Pons (tissue), 1 donor: Measurements from ENCODE around the gene FBXO21.
"Not testable (repeated sequence)": the region's sequence is repeated elsewhere in the genome, so short reads cannot be mapped to it uniquely, and the experiment has no call there.

ENCODE experiments used
- DNase-seq: peaks from one replicate; pipeline ENCODE4 v3.0.0-alpha.2; 2016; ENCODE audit warnings: low spot score

The FBXO21 gene

GRCh38 chr12:117101953-117102799 lies 88.1 kb downstream of the FBXO21 start:
- DNase-seq: no peak

DNA sequence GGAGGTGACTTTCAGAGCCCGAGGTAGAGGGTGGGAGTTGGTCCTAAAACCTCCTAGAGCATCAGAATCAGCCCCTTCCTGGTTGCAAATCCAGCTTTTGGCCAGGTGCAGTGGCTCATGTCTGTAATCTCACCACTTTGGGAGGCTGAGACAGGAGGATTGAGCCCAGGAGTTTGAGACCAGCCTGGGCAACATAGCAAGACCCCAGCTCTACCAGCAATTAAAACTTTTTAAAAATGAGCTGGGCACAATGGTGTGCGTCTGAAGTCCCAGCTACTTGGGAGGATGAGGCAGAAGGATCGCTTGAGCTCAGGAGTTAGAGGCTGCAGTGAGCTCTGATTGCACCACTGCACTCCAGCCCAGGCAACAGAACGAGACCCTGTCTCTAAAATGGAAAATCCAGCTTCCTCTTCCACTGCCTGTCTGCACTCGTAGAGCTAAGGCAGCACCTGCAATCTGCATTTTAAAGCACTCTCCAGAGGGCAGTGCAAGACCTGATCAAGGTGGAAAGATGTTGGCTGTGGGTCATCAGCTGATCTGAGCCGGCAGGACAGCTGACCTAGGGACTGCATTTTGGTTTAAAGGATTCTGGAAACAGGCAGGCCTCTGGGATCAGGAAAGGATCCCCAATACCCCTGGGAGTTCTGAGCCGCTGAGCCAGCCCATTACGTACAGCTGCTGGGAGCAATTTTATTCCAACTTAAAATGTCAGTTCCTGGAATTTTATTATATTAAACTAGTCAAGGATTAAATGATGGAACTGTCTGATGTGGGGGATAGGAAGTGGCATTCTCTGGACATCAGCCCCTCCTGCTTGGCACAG lies 89.2 kb downstream of the FBXO21 start:
- no peak for DNase-seq

DNA sequence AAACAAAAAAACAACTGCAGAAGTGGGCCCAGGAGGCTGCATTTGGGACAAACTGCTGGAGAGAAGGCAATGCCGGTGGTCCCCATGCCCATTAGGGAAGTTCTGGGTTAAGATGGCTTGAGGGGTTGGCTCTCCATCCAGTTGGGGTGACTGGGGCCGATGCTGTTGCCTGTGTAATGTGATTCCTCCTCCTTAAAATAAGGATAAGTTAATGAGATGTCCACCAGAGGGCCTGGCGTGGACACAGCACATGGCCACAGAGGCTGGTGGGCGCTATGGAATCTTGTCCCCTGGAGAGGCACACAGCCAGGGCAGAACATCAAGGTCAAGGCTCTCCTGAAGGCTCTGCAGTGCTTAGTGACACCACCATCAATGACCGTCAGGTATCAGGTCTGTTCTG lies 90.0 kb downstream of the FBXO21 start:
- DNase-seq: no peak

GRCh38 chr12:117098361-117099217 lies 91.7 kb downstream of the FBXO21 start:
- DNase-seq: no peak

GRCh38 chr12:117098024-117098360 lies 92.3 kb downstream of the FBXO21 start:
- no peak for DNase-seq

- no peak for DNase-seq
Observed at GRCh38 chr12:117097159-117097558, 93.1 kb downstream of the FBXO21 start.

GRCh38 chr12:117096501-117097042 lies 93.7 kb downstream of the FBXO21 start:
- DNase-seq: no peak

DNA sequence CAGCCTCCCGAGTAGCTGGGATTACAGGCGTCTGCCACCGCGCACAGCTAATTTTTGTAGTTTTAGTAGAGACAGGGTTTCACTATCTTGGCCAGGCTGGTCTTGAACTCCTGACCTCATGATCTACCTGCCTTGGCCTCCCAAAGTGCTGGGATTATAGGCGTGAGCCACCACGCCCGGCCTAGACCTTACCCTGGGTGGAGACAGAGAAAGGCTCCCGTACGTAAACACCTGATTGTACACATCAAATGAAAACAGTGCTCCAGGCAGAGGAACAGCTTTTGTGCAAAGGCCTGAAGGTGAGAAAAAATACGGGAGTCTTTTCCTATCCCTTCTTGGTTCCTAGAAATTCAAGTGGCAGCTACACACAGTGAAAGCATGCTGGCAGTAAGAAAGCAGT lies 95.1 kb downstream of the FBXO21 start:
- DNase-seq: not testable (repeated sequence)

- no peak for DNase-seq
Observed at GRCh38 chr12:117093918-117094630, 96.2 kb downstream of the FBXO21 start.

DNA sequence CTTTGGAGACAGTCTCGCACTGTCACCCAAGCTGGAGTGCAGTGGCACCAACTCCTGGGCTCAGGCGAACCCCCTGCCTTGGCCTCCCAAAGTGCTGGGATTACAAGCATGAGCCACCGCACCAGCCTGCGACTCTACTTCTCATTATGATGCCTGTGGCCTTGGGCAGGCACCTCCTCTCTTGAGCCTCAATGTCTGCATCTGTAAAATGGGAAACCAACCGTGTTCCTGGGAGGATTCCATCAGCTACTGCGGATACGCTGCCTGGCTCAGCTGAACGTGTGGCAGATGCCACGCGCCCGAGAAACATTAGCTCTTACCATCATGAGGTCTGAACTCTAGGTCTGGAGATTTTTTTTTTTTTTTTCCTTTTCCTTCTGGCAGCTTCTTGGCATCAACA lies 96.8 kb downstream of the FBXO21 start:
- DNase-seq: no peak

DNA sequence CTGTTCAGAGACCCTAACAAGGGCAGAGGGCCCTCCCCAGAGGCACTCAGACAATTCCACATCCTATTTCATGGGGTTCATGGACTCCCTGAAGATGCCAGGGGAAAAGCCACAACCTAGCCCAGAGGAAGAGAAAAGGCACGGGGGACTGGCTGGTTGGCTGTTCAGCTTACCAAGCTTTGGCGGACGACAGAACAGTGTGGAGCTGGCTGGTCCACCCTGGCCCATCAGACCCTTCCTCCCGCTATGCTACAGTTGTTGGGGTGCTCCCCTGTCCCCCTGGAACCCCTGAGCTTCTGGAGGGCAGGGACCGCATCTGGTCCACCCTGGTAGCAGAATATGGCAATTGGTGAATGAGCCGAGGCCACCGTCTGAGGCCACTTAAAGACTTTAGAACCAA lies 97.4 kb downstream of the FBXO21 start:
- DNase-seq: no peak

DNA sequence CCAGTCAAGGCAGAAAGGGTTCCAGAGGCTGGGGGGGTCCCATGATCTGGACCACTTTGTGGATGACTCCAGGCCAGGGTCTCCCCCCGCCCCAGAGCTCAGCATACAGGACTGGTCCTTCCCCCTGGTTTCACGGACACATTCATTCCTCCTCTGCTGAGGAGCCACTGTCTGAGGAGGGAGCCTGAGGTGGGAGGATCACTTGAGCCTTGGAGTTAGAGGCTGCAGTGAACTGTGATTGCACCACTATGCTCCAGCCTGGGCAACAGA lies 97.8 kb downstream of the FBXO21 start:
- no peak for DNase-seq
